Smooth muscle cell (in vitro differentiated cells): ENCODE measurements around the gene PPP2CA. TPM values are rescaled to one million over a fixed set of nuclear protein-coding genes. Genes with fewer than 3 reads are reported as not detected.
"Not testable (repeated sequence)": the region's sequence is repeated elsewhere in the genome, so short reads cannot be mapped to it uniquely, and the experiment has no call there.

Experiments used
- DNase-seq: peaks from one replicate; lab custom pipeline; 2025; ENCODE audit not compliant: unreplicated experiment; lab: John Stamatoyannopoulos, UW
- H2AFZ ChIP-seq: fragments of 200-600 bp; sonication (generic); 2 replicates; pipeline ENCODE4 v1.6.0; 2016; ENCODE audit warnings: antibody characterized with exemption, low read depth, mild to moderate bottlenecking
- H3F3A ChIP-seq: fragments of 200-600 bp; sonication (generic); 2 replicates; pipeline ENCODE4 v1.6.0; 2017; ENCODE audit warnings: antibody characterized with exemption, low read depth
- H3K27ac ChIP-seq: fragments of 200-600 bp; sonication (generic); 2 replicates; pipeline ENCODE4 v1.5.1; 2016; ENCODE audit warnings: low read depth, mild to moderate bottlenecking
- H3K27me3 ChIP-seq: fragments of 200-600 bp; sonication (generic); 2 replicates; pipeline ENCODE4 v1.6.1; 2016; ENCODE audit warnings: low read depth, mild to moderate bottlenecking
- H3K36me3 ChIP-seq: fragments of 200-600 bp; sonication (generic); 2 replicates; pipeline ENCODE4 v1.5.1; 2016; ENCODE audit warnings: low read depth
- H3K4me1 ChIP-seq: fragments of 200-600 bp; sonication (generic); 2 replicates; pipeline ENCODE4 v1.5.1; 2016; ENCODE audit warnings: low read depth
- H3K4me2 ChIP-seq: fragments of 200-600 bp; sonication (generic); 2 replicates; pipeline ENCODE4 v1.6.0; 2016; ENCODE audit warnings: mild to moderate bottlenecking
- H3K4me3 ChIP-seq: fragments of 200-600 bp; sonication (generic); 2 replicates; pipeline ENCODE4 v1.5.1; 2016; ENCODE audit warnings: mild to moderate bottlenecking
- H3K79me2 ChIP-seq: fragments of 200-600 bp; sonication (generic); 2 replicates; pipeline ENCODE4 v1.6.0; 2016; ENCODE audit warnings: low read depth, mild to moderate bottlenecking
- H3K9ac ChIP-seq: fragments of 200-600 bp; sonication (generic); 2 replicates; pipeline ENCODE4 v1.6.0; 2016; ENCODE audit warnings: low read depth
- H3K9me3 ChIP-seq: fragments of 200-600 bp; sonication (generic); replicated peaks from 2 replicates; pipeline ENCODE4 v1.5.1; 2016; ENCODE audit warnings: low read depth
- H4K20me1 ChIP-seq: fragments of 200-600 bp; sonication (generic); 2 replicates; pipeline ENCODE4 v1.6.0; 2016; ENCODE audit warnings: low read depth
- CTCF ChIP-seq: fragments of 200-600 bp; sonication (generic); IDR thresholded peaks from 2 replicates; pipeline ENCODE4 v1.5.1; 2017; ENCODE audit warnings: borderline replicate concordance, mild to moderate bottlenecking, antibody characterized with exemption; ENCODE audit not compliant: insufficient read depth, poor library complexity, severe bottlenecking
- WGBS: methylation state at CpG from one replicate; pipeline ENCODE4 v1.1.7; 2016; ENCODE audit warnings: low lambda C conversion rate; 5-methylcytosine and 5-hydroxymethylcytosine counted together
- polyA plus RNA-seq: library from polyadenylated mRNA; unstranded; fragments of >200 nt; fragmentation: Nextera tagmentation; extraction: Ambion mirVana; gene quantifications from 2 replicates; pipeline ENCODE4 v1.2.1, GENCODE V29; 2016
- total RNA-seq: library from RNA; depleted of rRNA; stranded (reverse); fragments of >200 nt; gene quantifications from 2 replicates; pipeline ENCODE4 v1.2.3, GENCODE V29; 2014

PPP2CA gene
- total and polyA plus RNA-seq, 2 experiments from 2014 or later, result 82.4 to 243 TPM

- no peaks in the 10 kb centered on the region for H3K9me3 ChIP-seq
- H3K4me3 ChIP-seq, result peak overlapping the region; percentile 83
- H3K4me1 ChIP-seq, result peaks cover 26% of the 10 kb centered on the region
- no peak overlapping the region for H2AFZ ChIP-seq
- H3K27me3 ChIP-seq, result no peaks in the 10 kb centered on the region
- peaks cover 4% of the 10 kb centered on the region for H3F3A ChIP-seq
- H3K9ac ChIP-seq, result peak overlapping the region; percentile 100
- H3K79me2 ChIP-seq, result peaks cover 72% of the 10 kb centered on the region
- H3K4me2 ChIP-seq, result peak overlapping the region; percentile 88
- 44% methylated on average over 9 of the region's 9 CpGs for WGBS
- peaks cover 66% of the 10 kb centered on the region for H4K20me1 ChIP-seq
- peak overlapping the region; percentile 100 for H3K27ac ChIP-seq
- H3K36me3 ChIP-seq, result no peaks in the 10 kb centered on the region
- no peak for TF ChIP-seq CTCF
- DNase-seq, result no peak
These were observed 2.2 kb downstream of the PPP2CA start for GRCh38 chr5:134223406-134224248.

- H3K4me3 ChIP-seq, H3K9me3 ChIP-seq, H3K27me3 ChIP-seq, H3K36me3 ChIP-seq, H3F3A ChIP-seq, H2AFZ ChIP-seq, DNase-seq, H3K9ac ChIP-seq: not testable (repeated sequence)
- H3K4me2 ChIP-seq, result peak overlapping the region; percentile 88
- peaks cover 86% of the 10 kb centered on the region for H4K20me1 ChIP-seq
- H3K27ac ChIP-seq, result peak overlapping the region; percentile 2
- WGBS, result 93% methylated on average over 5 of the region's 5 CpGs
- peaks cover 92% of the 10 kb centered on the region for H3K79me2 ChIP-seq
- peaks cover 26% of the 10 kb centered on the region for H3K4me1 ChIP-seq
These were observed 4.2 kb downstream of the PPP2CA start for GRCh38 chr5:134221690-134222089.

GRCh38 chr5:134215757-134216156 is 10.1 kb downstream of the PPP2CA start:
- Histone ChIP-seq H3K79me2 (peaks cover 100% of the 10 kb centered on the region), H3K4me1 (no peaks in the 10 kb centered on the region), H3F3A (no peaks in the 10 kb centered on the region), H4K20me1 (peaks cover 100% of the 10 kb centered on the region), H3K4me3 (no peak overlapping the region), H2AFZ (no peak overlapping the region), H3K9me3 (no peaks in the 10 kb centered on the region), H3K9ac (no peak overlapping the region), H3K27ac (peak overlapping the region; percentile 2), H3K4me2 (no peak overlapping the region), H3K36me3 (no peaks in the 10 kb centered on the region), H3K27me3 (no peaks in the 10 kb centered on the region)
- 98% methylated on average over 2 of the region's 2 CpGs for WGBS
- TF ChIP-seq CTCF, result no peak
- no peak for DNase-seq

- DNase-seq, H3K9me3 ChIP-seq, H3K4me1 ChIP-seq, H3K27ac ChIP-seq, H3K27me3 ChIP-seq, H3K4me2 ChIP-seq, H3K4me3 ChIP-seq, H2AFZ ChIP-seq, H3K36me3 ChIP-seq, H3F3A ChIP-seq, H3K9ac ChIP-seq: not testable (repeated sequence)
- peaks cover 100% of the 10 kb centered on the region for H4K20me1 ChIP-seq
- WGBS, result 97% methylated on average over 14 of the region's 14 CpGs
- peaks cover 100% of the 10 kb centered on the region for H3K79me2 ChIP-seq
These were observed 14.4 kb downstream of the PPP2CA start for GRCh38 chr5:134211263-134212031.
